Spleen (tissue), 7 donors: Measurements from ENCODE around the gene ACSS3.
"Not testable (repeated sequence)": the region's sequence is repeated elsewhere in the genome, so short reads cannot be mapped to it uniquely, and the experiment has no call there.

ENCODE experiments used
- CTCF ChIP-seq, 11 experiments: fragments of 200-600 bp in 7 of 11; fragments of 450-650 bp in 4 of 11; sonication (generic) in 4 of 11; IDR thresholded peaks in 8 of 11; conservative IDR thresholded peaks in 3 of 11; 1 replicate in 7 of 11; 2 replicates in 4 of 11; pipeline versions ENCODE4 v1.4.0 to v1.8.0; 2016 to 2021; ENCODE audit warnings: antibody characterized with exemption in 11 of 11, inconsistent platforms in 4 of 11, mild to moderate bottlenecking in 1 of 11
- POLR2A ChIP-seq, 3 donors: fragments of 450-650 bp; IDR thresholded peaks; one replicate each; pipeline ENCODE4 v1.5.1; 2017; ENCODE audit warnings: antibody characterized with exemption in 3 of 3, mild to moderate bottlenecking in 1 of 3
- donor health status: DM: no; HTN: no; CAD: no; lungs with moderate emphysema.
- donor health status: DM: no; HTN: no; CAD: no.
- donor health status: DM: no; HTN: no; CAD: no.

- not testable (repeated sequence) for TF ChIP-seq POLR2A (IDR thresholded peaks at IDR 0.05); CTCF (IDR thresholded peaks at IDR 0.05 in 8 of 11, conservative IDR thresholded peaks at IDR 0.05 in 3 of 11)
Measured at GRCh38 chr12:81209772-81210225, 131.9 kb downstream of the ACSS3 start.
